ENCODE data around the gene MB21D2.
A peak's percentile ranks its signal among the peaks of the same experiment; 100 is the strongest.

The MB21D2 gene

DNA sequence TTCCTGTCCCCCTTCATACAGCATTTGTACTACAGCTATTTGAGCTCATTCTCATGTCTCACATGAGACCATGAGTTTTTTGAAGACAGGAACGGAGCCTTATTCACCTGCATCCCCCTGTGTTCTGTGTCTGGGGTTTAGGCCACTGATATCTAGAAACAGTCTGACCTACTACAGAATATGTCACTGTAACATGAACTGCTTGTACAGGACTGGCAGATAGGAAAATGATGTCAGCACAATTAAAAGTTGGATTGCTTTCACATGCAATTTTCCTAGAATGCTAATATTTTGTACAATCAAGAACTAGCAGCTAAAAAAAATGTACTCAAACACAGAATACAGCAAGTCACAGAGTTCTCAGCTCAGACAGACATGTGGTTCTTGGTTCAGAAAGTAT is 99.5 kb downstream of the MB21D2 start:
- no peak for TF ChIP-seq CTCF (IDR thresholded peaks at IDR 0.05)

GRCh38 chr3:192817506-192817905 is 100.2 kb downstream of the MB21D2 start:
- TF ChIP-seq CTCF (IDR thresholded peaks at IDR 0.05): no peak

DNA sequence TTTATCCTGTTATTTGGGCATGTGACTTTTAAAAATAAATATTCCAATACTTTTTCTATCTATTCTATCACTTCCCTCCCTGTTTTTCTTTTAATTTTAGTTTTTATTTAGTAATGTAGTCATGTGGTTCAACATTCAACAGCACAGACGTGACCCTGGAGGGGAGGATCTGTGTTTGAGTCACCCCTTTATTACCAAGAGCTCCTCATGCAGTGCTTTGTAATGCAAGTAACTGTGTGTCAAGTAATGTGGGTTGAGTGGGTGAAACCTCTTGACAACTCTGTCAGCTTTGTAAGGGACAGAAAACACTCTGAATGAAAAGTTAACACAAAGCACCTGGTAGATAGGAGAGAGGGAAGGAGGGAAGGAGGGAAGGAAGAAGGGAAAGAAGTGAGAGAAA is 100.6 kb downstream of the MB21D2 start:
- no peak for TF ChIP-seq CTCF (IDR thresholded peaks at IDR 0.05)

GRCh38 chr3:192816351-192816750 is 101.3 kb downstream of the MB21D2 start:
- peak; percentile 60 for TF ChIP-seq CTCF (IDR thresholded peaks at IDR 0.05)

DNA sequence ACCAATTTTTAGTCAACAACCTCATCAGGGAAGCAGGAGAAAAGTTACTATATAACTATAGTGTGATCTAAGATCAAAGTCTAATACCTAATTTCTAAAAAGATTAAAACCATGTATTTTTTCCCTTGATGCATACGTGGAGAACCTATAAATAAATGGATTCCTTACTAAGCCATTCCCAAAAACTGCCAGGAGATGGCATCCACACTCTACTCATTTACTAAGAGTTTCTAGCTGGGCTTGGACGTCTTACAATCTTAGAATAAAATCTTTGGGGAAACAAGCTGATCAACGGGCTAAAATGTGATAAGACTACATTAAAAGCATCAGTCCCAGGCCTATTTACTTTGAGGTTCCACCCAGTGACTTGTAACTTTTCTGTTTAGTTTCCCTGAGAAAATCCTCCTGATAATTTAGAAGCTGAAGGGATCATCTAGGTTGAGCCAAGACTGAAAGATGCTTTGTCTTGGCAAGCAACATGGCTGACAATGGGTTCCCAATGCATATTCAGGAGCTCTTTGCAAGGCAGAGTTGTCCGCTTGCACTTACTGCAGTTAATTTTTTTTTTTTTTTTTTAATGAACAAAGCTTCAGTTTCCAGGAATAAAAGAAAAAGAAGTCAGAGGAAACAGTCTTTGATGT is 104.8 kb downstream of the MB21D2 start:
- peak; percentile 63 for TF ChIP-seq CTCF (IDR thresholded peaks at IDR 0.05)

- TF ChIP-seq CTCF (IDR thresholded peaks at IDR 0.05): no peak
These were observed 111.9 kb downstream of the MB21D2 start for GRCh38 chr3:192805711-192806110.

DNA sequence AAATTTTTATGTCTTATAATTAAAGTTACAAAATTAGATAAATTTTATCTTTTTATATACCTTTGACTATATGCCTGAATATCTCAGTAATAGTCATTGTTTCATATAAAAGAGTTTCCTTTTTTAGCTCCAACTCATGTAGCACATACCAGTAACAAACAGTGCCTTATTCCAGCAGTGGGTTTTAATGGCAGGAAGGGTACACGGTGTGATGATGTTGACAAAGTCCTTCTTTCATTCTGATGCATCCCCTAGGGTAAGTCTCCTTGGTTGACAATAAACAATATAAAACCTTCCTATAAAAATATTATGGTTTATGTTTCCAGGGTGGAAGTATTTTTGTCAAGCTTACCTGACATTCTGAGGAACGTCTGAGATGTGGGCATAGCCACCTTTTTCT is 113.2 kb downstream of the MB21D2 start:
- no peak for TF ChIP-seq CTCF (IDR thresholded peaks at IDR 0.05)
